ENCODE results near the gene CADPS.

CADPS gene

DNA sequence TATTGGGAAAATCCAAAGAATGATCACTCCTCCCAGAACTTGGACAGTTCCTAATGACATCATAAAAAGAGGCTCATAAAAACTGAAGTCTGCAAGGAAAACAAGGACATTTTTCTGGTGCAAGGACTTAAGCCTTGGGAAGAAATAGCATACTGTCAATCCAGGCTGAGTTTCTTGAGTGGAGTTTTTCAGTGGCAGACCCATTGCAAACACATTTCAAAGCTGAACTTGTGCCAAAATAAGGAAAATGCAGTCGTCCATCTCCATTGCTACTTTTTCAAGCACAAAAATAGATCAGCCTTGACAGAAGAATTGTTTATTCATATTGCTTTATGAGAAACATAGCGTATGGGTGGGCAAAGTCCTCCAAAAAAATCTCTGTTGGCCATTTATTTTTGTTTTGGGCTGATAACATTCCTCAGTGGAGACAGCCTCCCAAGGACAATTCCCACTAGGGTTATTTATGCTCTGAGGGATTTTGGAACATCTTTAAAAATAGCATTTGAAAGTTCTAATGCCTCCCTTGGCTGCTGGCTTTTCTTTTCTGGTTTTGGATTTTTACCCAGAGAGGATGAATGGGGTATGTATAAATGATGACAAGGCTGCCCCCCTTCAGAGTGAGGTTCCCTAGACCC lies 220.0 kb downstream of the CADPS start:
- no peak for DNase-seq (ENCODE audit: extremely low read depth in 1 of 2, low read depth in 1 of 2)

DNA sequence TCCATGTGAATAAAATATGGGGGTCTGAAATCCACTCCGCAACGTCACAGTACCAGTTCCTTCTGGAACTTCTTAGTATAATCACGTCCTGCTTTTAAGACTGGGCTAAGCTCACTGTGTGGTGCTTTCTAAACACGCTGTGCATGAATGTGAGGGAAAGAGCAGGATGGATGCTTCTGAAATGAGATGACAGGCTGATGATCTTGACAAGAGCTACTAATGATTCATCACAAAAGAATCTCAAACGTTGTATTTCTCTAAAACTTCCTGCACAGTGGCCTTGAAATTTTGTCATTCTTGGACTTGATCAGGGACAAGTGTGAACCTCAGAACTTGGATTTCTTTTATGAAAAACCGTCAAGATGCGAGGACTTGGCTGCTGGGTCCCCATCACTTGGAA lies 221.4 kb downstream of the CADPS start:
- no peak for DNase-seq (ENCODE audit: extremely low read depth in 1 of 2, low read depth in 1 of 2)

DNA sequence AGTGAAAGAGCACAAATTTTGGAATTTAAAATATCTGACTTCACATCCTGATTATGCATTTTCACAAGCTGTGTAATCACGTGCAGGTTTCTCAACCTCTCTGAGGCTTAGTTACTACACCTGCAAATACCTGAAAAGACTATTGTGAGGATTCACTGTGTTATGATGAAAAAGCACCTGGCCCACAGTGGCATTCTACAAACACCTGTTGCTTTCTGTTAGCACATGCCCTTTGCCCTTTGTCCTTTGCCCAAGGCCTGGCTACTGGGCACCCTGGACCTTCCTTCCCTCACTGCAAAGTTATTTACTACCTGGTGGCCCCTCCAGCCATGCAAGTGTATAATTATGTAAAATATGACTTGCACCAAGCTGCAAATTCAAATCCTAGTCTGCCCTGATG lies 227.5 kb downstream of the CADPS start:
- no peak for DNase-seq (ENCODE audit: extremely low read depth in 1 of 2, low read depth in 1 of 2)

DNA sequence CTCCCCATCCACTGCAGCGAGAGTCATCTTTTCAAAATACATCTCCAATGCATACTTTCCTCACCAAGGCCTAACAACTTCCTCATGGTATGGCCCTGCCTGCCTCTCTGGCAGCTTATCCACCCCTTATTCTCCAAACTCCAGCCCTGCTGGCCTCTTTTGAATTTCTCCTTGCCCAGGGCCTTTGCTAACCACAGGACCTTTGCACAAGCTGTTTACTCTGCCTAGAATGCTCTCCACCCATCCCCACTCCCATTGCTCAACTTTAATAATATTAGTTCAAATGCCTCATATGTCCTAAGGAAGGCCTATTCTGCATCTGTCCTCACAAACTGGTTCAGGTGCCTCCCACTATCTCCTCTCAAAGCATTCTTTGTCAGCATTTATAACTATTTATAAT lies 230.7 kb downstream of the CADPS start:
- no peak for DNase-seq (ENCODE audit: extremely low read depth in 1 of 2, low read depth in 1 of 2)

DNA sequence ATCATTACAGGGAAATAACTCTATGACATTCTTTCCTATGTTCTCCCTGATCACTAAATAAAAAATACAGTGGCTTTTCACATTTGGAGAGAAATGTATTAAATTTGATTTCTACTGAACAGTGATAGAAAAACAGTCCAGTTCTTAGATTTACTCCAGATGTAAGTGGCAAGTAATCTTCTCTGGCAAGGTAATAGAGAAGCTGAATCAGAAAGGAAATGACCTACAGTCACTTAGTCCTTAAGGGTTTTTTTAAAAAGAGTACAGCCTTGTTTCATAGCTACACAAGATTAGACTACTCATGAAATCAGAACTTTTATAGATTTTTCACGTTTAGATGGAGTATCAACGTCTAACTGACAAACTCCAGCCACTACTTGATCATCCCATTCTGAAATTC lies 236.9 kb downstream of the CADPS start:
- no peak for DNase-seq (ENCODE audit: extremely low read depth in 1 of 2, low read depth in 1 of 2)

DNA sequence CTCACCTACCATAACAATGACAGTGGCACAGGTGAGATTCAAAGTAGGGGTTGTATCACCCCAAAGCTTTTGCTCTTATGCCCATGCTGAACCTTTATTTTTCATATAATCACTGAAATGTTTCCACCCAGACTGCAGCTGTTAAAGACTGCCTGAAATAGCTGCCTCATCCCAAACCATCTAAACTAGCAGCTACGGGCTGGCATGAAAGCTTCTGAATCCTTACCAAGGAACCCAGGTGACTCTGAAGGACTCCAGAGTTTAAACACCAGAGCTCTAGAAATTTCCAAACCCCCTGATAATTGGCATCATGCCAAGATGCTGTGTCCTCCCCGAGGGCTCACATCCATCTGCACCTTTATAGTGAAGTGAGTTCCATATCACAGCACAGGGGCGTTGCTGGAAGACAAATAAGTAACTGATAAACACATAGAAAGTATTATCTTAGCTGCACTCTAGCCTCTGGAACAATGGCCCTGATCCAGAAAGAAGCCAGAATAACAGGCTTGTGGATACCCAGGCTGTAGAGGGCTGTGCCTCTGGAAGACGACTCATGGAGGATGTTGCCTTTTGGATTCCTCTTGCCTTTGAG lies 238.9 kb downstream of the CADPS start:
- no peak for DNase-seq (ENCODE audit: extremely low read depth in 1 of 2, low read depth in 1 of 2)

DNA sequence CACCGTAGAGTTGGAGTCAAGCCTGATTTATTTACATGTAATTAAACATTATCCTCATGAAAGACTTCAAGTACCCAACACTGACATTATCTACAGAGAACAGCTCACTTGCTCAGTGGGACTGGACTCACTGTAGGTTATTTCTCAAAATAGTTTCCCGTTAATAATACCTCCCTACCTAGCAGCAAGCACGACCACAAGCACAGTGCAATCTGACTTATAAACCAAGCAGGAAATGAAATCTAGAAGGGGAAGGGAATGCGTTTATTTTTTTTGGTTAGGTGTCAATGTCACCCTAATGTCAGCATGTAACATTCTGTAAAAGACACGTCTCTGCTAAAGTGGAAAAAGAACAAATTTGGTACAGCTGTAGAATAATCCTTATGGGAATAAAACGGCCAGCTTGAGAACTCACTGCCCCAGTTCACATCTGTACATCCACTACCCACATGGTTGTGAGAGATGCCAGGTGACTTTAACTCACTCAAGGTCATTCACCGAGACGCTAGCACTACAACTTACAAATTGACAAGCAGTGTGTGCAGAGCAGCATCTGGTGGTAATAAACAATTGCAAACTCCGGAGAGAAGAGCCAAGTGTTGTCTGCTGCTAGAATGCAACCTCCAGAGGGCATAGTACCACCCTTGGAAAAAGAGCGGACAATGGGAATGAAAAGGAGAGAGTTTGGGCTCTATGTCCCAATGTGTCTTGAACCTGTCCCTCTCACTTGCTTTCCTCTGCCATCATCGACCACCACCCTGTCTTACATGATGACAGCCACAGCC lies 242.5 kb downstream of the CADPS start:
- DNase-seq (ENCODE audit: extremely low read depth in 1 of 2, low read depth in 1 of 2), result no peak

DNA sequence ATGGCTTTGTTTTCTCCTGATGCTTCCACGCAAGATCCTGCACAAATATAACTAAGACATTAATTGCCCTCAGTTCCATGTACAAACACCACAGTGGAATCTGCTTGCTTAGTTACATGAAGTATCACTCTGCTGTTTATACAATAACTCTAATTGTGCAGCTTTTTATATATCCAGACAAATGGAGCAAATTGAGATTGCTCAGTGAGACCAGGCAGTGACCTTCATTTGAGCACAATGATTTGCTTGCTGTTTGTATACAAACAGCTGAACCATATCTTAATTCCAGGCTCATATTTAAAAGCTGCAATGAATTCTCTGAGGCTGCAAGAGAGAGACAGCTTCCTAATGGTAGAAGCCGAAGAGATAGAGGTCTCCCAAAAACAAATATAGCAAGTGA lies 243.7 kb downstream of the CADPS start:
- no peak for DNase-seq (ENCODE audit: extremely low read depth in 1 of 2, low read depth in 1 of 2)

DNA sequence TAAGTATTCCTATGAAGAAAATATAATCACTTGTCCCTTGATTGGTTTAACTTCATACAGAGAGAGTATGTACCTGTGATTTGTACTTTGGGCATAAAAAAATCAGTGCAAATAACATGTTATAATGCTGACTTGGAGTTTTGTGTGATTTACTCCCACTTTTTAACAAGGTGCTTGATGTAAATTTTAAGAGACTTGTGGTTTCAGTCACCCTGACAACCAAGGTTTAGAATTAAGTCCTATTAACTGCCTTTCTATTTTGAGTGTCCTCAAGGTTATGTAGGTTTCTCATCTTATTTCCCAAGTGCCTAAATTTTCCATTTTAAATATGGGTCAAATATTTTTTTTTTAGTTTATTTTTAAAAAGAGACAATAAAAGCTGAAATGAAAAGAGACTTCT lies 244.6 kb downstream of the CADPS start:
- DNase-seq (ENCODE audit: extremely low read depth in 1 of 2, low read depth in 1 of 2), result no peak

DNA sequence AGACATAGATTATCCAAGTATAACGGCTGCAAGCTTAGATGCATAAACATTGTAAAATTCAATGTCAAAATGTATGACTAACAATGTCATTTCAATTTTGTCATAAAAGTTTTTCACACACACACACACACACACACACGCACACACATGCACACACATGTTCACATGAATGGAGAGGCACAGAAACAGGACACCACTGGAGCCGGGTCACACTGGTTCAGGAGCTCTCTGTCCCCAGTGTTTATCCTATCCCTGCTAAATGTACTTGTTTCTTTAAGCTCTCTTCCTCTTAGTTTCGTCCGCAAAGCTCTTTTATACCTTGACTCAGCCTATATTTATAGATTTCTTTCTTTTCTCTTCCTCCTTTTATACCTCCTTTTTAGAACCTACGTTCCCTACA lies 249.9 kb downstream of the CADPS start:
- DNase-seq (ENCODE audit: extremely low read depth in 1 of 2, low read depth in 1 of 2), result no peak

DNA sequence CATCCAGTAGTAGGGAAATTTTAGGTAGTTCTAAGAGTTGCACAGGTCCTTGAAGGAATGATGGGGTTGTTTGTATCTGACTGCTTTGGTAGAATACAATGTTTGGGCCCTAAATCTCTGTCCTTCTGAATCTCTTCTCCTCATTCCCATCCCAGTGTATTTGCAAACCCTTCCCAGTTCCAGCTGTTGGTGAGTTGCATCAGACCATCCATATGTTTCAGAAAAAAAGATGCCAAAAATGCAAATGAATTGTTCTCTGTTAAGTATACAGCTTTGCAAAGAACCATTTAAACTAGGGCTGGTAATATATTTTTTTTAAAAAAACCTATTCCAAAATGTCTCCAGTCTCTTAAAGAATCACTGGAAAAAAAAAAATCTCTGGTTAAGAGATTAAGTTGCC lies 251.0 kb downstream of the CADPS start:
- no peak for DNase-seq (ENCODE audit: extremely low read depth in 1 of 2, low read depth in 1 of 2)

DNA sequence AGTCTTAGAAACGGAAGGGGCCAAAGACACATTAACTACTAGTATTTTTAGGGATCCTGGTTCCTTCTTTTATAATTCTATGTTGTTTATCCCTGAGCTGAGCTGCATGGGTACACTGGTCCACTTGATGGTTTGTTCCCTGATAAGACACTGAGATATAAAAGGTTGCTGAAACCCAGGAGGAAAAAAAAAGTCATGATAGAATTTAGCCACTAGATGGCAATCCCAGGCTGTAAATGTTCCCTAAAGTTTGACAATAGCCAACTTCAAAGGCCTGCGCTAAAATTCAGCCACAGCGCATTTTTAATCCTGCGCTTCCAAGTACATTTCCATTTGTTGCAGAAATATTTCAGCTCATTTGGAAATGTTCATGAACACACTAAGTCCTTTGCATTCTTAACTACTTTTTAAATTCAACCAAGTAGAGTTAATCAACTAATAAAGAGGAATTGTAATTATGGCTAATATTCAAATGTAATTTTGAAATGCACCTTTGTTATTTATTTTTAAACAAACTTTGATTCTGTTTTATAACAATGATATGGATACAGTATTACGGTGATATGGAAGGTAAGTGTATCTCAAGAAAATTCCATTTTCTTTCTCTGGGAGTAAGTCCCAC lies 252.6 kb downstream of the CADPS start:
- no peak for DNase-seq (ENCODE audit: extremely low read depth in 1 of 2, low read depth in 1 of 2)

DNA sequence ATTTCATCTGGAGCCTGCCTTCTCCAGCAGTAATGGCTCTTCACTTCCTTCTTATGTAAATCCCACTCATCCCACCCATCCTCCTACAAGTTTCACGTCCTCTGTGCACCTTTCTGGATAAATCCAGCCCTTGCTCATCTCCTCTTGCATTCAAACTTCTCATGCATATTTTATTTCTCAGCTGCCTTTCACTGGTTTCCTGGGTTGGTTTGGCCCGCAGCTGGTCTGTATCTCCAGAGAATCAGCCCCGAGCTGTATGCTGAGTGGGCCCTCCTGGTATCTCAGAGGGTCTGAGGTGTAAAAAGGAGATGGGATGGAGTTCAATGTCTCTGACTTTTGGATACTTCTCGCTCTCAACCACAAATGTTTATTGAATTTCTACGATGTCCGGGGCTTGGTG lies 253.3 kb downstream of the CADPS start:
- DNase-seq (ENCODE audit: extremely low read depth in 1 of 2, low read depth in 1 of 2), result no peak

DNA sequence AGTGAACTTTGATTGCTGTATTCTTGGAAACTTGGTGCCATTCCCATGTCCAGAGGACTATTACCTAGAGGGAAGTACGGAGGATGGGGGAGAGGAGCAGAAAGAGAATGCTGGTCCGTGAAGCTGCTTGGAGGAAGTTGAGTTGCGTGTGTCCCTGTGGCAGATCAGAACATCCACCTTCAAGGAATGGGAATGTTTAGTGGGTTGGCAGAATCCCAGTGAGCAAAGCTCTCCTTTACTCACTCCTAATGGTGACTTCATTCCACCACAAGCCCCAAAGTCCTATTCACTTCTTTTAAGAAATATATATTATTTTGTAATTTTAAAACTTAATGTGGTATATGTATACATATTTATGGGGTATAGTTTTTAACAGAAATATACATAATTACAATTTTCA lies 254.0 kb downstream of the CADPS start:
- DNase-seq (ENCODE audit: extremely low read depth in 1 of 2, low read depth in 1 of 2), result no peak

DNA sequence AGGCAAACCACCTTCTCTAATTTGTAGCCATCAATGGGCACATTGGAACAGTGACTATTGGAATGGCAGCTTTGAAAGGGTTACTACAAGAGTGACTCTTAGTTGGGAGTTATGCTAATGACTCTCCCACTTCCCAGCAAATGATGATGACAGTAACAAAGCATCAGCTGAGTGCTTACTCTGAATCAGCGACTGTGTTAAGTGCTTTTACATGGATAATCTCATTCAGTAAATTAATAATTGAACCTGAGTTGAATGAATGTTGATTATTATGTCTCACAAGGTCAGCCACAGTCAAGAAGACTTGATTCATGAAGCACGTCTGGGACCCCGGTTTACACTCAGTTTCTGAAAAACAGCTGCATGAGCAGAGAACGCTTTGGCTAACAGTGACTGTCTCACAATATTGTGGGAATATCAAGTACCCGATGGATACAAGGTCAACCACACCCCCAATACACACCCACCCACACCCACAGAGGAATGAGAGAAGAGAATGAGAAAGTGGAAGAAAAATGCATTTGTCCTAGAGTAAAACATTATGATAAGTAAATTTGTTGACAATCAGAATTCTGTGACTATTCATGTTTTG lies 259.9 kb downstream of the CADPS start:
- DNase-seq (ENCODE audit: extremely low read depth in 1 of 2, low read depth in 1 of 2), result no peak

DNA sequence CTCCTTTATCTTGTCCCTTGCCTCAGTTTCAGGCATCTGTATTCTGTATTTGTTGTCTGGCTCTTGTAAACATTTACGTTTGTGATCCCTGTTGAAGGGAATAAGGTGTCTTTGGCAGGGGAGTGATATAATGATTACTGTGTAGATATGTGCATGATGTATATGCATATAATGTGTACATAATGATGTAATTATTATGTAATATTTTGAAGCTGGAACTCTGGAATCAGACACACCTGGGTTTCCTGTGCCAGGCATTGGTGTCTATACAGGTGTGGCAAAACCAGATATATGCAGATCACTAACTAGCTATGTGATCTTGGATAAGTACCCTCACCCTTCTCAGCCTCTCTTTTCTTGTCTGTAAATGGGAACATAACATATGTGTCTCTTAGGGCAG lies 260.7 kb downstream of the CADPS start:
- DNase-seq (ENCODE audit: extremely low read depth in 1 of 2, low read depth in 1 of 2), result no peak

DNA sequence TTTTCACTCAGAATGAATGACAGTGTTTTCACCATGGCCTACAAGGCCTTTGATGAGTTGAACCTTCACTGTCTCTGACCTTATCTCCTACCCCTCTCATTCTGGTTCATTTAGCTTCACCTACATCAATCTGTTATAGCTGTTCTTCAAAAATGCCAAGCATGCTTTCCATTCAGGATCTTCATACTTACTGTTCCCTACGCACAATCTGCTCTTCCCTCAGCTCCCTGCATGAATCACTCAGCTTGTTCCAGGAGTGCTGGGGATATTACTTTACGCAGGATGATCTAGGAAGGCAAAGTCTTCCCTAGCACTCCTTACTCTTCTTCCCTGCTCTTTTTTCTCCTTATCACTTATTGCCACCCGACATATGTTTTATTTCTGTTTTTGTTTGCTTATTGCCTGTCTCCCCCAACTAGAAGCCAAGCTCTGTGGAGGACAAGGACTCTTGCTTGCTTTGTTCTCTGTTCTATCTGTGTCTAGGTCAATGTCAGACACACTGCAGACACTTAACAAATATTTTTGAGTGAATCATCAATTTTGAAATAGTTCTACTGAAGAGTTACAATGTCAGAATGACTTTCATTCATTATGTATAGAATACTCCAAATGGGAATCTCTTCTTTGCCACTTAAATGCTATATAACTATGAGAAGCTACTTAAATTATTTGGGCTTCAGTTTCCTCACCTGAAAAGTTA lies 263.5 kb downstream of the CADPS start:
- DNase-seq (ENCODE audit: extremely low read depth in 1 of 2, low read depth in 1 of 2), result no peak

DNA sequence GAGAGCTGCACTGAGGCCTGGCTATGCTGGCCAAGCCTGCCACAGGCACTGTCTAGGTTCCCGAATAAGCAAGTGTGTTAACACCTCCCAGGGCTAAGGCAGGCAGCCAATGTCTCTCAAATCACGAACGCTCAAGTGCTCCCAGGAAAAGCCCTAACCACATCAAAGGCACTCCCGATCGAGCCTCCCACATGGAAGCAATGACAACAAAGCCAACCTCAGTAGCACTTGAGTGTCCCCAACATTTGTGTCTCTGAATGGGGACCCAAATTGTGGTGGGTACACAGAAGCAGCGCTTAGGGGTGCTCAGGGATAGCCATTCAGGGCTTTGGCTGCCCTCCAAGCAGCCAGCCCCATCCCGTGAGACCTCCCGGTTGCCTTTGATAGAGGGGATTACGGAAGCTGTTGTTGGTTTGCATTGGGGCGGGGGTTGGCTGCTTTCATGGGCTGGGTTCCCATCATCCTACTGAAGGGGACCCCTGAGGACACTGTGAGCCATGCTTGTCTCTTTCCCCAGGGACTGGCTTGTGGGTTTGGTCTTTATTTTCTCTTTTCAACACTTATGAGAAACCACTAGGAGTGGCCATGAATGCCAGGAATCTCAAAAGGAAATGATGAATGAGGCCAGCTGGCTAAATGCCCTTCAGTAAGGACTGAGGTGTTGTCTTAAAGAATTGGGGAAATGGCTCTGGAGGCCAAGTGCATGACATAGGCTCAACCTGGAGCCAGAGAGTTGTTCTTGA lies 267.8 kb downstream of the CADPS start:
- DNase-seq (ENCODE audit: extremely low read depth in 1 of 2, low read depth in 1 of 2), result no peak

DNA sequence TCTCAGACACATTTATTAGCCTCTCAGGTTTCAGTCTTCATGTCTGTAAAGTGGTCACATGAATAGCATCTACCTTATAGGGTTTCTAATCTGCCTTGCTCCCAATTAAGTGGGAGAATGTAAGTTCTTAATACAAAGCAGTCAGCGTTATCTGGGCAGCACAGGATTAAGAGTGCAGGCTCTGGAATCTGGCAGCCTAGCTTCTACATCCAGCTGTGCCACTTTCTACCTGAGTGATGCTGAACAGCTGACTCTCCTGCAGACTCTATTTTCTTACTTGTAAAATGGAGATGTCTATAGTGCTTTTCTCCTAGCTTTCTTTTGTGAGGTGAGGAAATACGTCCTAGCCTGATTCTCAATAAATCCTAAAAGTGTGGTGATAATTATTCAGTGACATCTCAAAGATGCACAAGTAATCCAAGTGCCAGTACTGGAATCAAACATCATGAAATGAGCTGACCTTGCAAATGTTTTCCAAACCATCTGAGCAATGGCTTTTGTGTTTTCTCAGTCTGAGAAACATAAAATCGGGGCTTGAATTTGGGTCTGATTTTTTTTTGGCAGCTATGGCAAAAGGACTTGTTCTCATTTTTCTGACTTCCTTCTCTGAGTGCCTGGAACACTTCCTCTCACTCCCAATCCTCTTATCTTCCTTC lies 269.7 kb downstream of the CADPS start:
- DNase-seq (ENCODE audit: extremely low read depth in 1 of 2, low read depth in 1 of 2), result no peak
